Tibial nerve (tissue), 4 donors: ENCODE data around the gene CDON. TPM values are rescaled to one million over a fixed set of nuclear protein-coding genes. Genes with fewer than 3 reads are reported as not detected.

Experiments used
- DNase-seq, 2 donors: peaks; one replicate each; pipeline ENCODE4 v3.0.0-alpha.2; 2019; ENCODE audit warnings: low spot score in 2 of 2
- H3K27ac ChIP-seq, 4 donors: fragments of 200-600 bp; sonication (generic) in 3 of 4; one replicate each; pipeline ENCODE4 v1.5.1; 2017 to 2019; ENCODE audit warnings: mild to moderate bottlenecking in 1 of 4
- H3K27me3 ChIP-seq, 2 donors: fragments of 200-600 bp; sonication (generic) in 1 of 2; one replicate each; pipeline versions ENCODE4 v1.5.1 to v1.6.0; 2017 to 2019
- H3K36me3 ChIP-seq, 3 donors: fragments of 200-600 bp; sonication (generic); one replicate each; pipeline ENCODE4 v1.5.1; 2018 to 2019
- H3K4me1 ChIP-seq, 4 donors: fragments of 200-600 bp; sonication (generic) in 3 of 4; one replicate each; pipeline ENCODE4 v1.5.1; 2017 to 2019
- H3K4me3 ChIP-seq, 4 donors: fragments of 200-600 bp; sonication (generic) in 3 of 4; one replicate each; pipeline ENCODE4 v1.5.1; 2017 to 2019; ENCODE audit warnings: mild to moderate bottlenecking in 1 of 4, moderate library complexity in 1 of 4
- H3K9me3 ChIP-seq, 4 donors: fragments of 200-600 bp; sonication (generic) in 3 of 4; one replicate each; pipeline ENCODE4 v1.5.1; 2017 to 2019
- EP300 ChIP-seq, 2 donors: sonication (generic); formaldehyde crosslinking; IDR thresholded peaks; one replicate each; pipeline ENCODE4 v1.6.1; 2017; ENCODE audit warnings: antibody characterized with exemption in 2 of 2, mild to moderate bottlenecking in 1 of 2
- POLR2A ChIP-seq, 2 donors: fragments of 450-650 bp; IDR thresholded peaks; one replicate each; pipeline ENCODE4 v1.6.1; 2017; ENCODE audit warnings: antibody characterized with exemption in 2 of 2, mild to moderate bottlenecking in 2 of 2, moderate library complexity in 2 of 2
- WGBS, 2 donors: methylation state at CpG; one replicate each; pipeline ENCODE4 v1.1.5; 2018; 5-methylcytosine and 5-hydroxymethylcytosine counted together
- total RNA-seq, 4 donors: library from RNA; depleted of rRNA; stranded (reverse); fragments of >200 nt; gene quantifications; one replicate each; pipeline ENCODE4 v1.1.0, GENCODE V29; 2016
- TF ChIP-seq, protein P1 (sequence below), 5 experiments: fragments of 200-600 bp in 3 of 5; fragments of 450-650 bp in 2 of 5; sonication (generic) in 3 of 5; IDR thresholded peaks; one replicate each; pipeline ENCODE4 v1.5.1; 2016 to 2019; ENCODE audit warnings: antibody characterized with exemption in 5 of 5, mild to moderate bottlenecking in 3 of 5, moderate library complexity in 2 of 5

The CDON gene
- total RNA-seq, 4 donors from 2014 or later: 14.4 to 25.9 (median 15.3) TPM

DNA sequence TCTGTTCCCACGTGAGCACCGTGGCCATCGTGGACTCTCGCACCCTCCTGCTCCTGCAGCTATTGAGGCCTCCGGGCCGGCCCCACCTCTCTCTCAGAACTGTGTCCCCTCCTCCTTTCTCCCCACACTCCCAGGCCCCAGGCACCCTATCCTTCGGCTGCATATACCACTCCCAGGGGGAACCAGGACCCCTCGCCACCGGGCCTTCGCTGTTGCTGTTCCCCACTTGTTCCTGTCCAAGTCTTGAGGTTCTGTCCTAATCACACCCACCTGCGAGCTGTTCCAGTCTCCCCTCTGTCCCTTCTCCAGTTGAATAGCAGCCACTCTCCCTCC is 43.0 kb upstream of the CDON start:
- no peaks in the 10 kb centered on the region for H3K27me3 ChIP-seq
- no peak for TF ChIP-seq EP300 (IDR thresholded peaks at IDR 0.05)
- no peak for TF ChIP-seq POLR2A (IDR thresholded peaks at IDR 0.05)
- TF ChIP-seq, protein P1, sequence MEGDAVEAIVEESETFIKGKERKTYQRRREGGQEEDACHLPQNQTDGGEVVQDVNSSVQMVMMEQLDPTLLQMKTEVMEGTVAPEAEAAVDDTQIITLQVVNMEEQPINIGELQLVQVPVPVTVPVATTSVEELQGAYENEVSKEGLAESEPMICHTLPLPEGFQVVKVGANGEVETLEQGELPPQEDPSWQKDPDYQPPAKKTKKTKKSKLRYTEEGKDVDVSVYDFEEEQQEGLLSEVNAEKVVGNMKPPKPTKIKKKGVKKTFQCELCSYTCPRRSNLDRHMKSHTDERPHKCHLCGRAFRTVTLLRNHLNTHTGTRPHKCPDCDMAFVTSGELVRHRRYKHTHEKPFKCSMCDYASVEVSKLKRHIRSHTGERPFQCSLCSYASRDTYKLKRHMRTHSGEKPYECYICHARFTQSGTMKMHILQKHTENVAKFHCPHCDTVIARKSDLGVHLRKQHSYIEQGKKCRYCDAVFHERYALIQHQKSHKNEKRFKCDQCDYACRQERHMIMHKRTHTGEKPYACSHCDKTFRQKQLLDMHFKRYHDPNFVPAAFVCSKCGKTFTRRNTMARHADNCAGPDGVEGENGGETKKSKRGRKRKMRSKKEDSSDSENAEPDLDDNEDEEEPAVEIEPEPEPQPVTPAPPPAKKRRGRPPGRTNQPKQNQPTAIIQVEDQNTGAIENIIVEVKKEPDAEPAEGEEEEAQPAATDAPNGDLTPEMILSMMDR (IDR thresholded peaks at IDR 0.05): no peak
- H3K9me3 ChIP-seq: no peaks in the 10 kb centered on the region
- H3K4me1 ChIP-seq: peaks cover 0 to 18% (median 0%) of the 10 kb centered on the region in 4 donors
- DNase-seq: no peak
- H3K27ac ChIP-seq: no peak overlapping the region
- no peaks in the 10 kb centered on the region for H3K36me3 ChIP-seq
- 83 to 85% methylated on average over 11 of the region's 11 CpGs for WGBS, 2 donors
- no peak overlapping the region for H3K4me3 ChIP-seq

GRCh38 chr11:126105022-126105747 is 42.5 kb upstream of the CDON start:
- H3K27me3 ChIP-seq: no peaks in the 10 kb centered on the region
- TF ChIP-seq POLR2A (IDR thresholded peaks at IDR 0.05) (no peak), EP300 (IDR thresholded peaks at IDR 0.05) (no peak)
- TF ChIP-seq, protein P1 (IDR thresholded peaks at IDR 0.05): no peak
- 84 to 87% methylated on average over 14 of the region's 14 CpGs for WGBS, 2 donors

DNA sequence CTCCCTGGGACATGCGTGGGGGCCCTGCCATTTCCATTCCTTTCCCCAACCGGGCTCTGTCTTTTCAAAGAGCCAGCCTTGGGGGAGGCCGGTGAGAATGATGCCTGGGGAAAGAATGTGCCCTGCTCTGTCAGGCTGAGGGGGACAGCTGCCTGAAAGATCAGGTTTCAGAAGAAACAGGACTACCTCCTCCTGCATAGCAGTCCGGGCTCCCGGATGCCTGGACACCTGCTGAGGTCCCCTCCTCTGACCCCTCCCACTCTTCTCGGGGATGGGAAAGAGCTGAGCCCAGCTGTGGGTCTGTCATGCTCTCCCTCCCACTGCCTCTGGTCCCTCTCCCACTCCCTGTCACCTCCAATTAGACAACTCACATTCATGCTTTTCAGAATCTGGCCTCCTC is 41.8 kb upstream of the CDON start:
- no peaks in the 10 kb centered on the region for H3K9me3 ChIP-seq
- no peaks in the 10 kb centered on the region for H3K36me3 ChIP-seq
- H3K4me1 ChIP-seq: peaks cover 0 to 14% (median 0%) of the 10 kb centered on the region in 4 donors
- no peak for DNase-seq
- no peak overlapping the region for H3K27ac ChIP-seq
- H3K4me3 ChIP-seq: no peak overlapping the region
- no peak for TF ChIP-seq POLR2A (IDR thresholded peaks at IDR 0.05)
- TF ChIP-seq, protein P1 (IDR thresholded peaks at IDR 0.05): no peak
- no peak for TF ChIP-seq EP300 (IDR thresholded peaks at IDR 0.05)
- H3K27me3 ChIP-seq: no peaks in the 10 kb centered on the region
- WGBS, 2 donors: 74 to 80% methylated on average over 6 of the region's 6 CpGs

More at GRCh38 chr11:126105022-126105747, 42.5 kb upstream of the CDON start:
- H3K36me3 ChIP-seq: no peaks in the 10 kb centered on the region
- no peak overlapping the region for H3K4me3 ChIP-seq
- H3K4me1 ChIP-seq: peaks cover 0 to 17% (median 0%) of the 10 kb centered on the region in 4 donors
- DNase-seq: no peak
- H3K9me3 ChIP-seq: no peaks in the 10 kb centered on the region
- H3K27ac ChIP-seq: no peak overlapping the region

- H3K9me3 ChIP-seq: no peaks in the 10 kb centered on the region
- DNase-seq: no peak
- peaks cover 0 to 14% (median 0%) of the 10 kb centered on the region in 4 donors for H3K4me1 ChIP-seq
- TF ChIP-seq, protein P1 (IDR thresholded peaks at IDR 0.05): no peak
- TF ChIP-seq POLR2A (IDR thresholded peaks at IDR 0.05): no peak
- no peak for TF ChIP-seq EP300 (IDR thresholded peaks at IDR 0.05)
- WGBS, 2 donors: 84 to 91% methylated on average over 5 of the region's 5 CpGs
- peak overlapping the region in 1 of 4 donors; percentile 15 for H3K27ac ChIP-seq
- no peak overlapping the region for H3K4me3 ChIP-seq
- H3K27me3 ChIP-seq: no peaks in the 10 kb centered on the region
- no peaks in the 10 kb centered on the region for H3K36me3 ChIP-seq
Measured at GRCh38 chr11:126103150-126103549, 40.5 kb upstream of the CDON start.

DNA sequence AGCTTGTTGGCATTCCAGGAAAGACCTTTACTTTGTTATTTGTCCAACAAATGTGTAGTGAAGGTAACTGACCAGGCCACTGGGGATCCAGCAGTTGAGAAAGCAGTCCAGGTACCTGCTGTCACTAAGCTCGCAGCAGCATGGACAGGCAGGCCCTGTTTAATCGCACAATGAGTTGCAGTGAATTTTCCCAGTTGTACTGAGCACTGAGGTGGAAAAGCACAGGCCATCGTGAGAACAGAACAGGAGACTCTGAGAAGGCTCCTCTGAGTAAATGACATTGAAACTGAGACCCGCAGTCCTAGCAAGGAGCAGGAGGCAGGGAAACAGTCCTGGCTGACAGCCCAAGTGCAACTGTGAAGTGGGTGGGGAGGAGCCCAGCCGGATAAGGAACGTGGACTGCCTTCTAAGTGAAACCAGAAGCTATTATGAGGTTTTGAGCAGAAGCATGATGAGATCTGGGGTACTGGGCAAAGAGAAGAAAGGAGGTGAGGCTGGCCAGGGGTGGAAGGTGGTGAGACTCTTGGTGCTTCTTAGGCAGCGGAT is 39.8 kb upstream of the CDON start:
- Histone ChIP-seq H3K27ac (peak overlapping the region in 2 of 4 donors; percentile 15 to 36), H3K4me1 (peaks cover 0 to 14% (median 0%) of the 10 kb centered on the region in 4 donors), H3K27me3 (no peaks in the 10 kb centered on the region), H3K4me3 (no peak overlapping the region), H3K36me3 (no peaks in the 10 kb centered on the region), H3K9me3 (no peaks in the 10 kb centered on the region)
- 35 to 38% methylated on average over 7 of the region's 7 CpGs for WGBS, 2 donors
- no peak for DNase-seq
- TF ChIP-seq EP300 (IDR thresholded peaks at IDR 0.05) (no peak), POLR2A (IDR thresholded peaks at IDR 0.05) (no peak)
- TF ChIP-seq, protein P1 (IDR thresholded peaks at IDR 0.05): no peak
